Activated gamma-delta T cell treated with Interleukin-2 at 50 U/mL for 16 hours (primary cell): ENCODE data around the gene SLC27A2.

ENCODE experiments used
- DNase-seq: peaks from one replicate; pipeline ENCODE4 v3.0.0-alpha.2; 2020

SLC27A2 gene

GRCh38 chr15:50192926-50193620 lies 11.1 kb downstream of the SLC27A2 start:
- DNase-seq: no peak

- no peak for DNase-seq
These were observed 20.0 kb downstream of the SLC27A2 start for GRCh38 chr15:50202003-50202402.

GRCh38 chr15:50206020-50206419 lies 24.0 kb downstream of the SLC27A2 start:
- no peak for DNase-seq

- DNase-seq: no peak
These were observed 27.8 kb downstream of the SLC27A2 start for GRCh38 chr15:50209809-50210208.

- no peak for DNase-seq
These were observed 28.6 kb downstream of the SLC27A2 start for GRCh38 chr15:50210462-50211157.

GRCh38 chr15:50218291-50218690 lies 36.3 kb downstream of the SLC27A2 start:
- DNase-seq: no peak

GRCh38 chr15:50218691-50219090 lies 36.7 kb downstream of the SLC27A2 start:
- DNase-seq: no peak

- no peak for DNase-seq
These were observed 37.8 kb downstream of the SLC27A2 start for GRCh38 chr15:50219820-50220219.

- no peak for DNase-seq
These were observed 40.2 kb downstream of the SLC27A2 start for GRCh38 chr15:50222181-50222580.

- no peak for DNase-seq
These were observed 42.6 kb downstream of the SLC27A2 start for GRCh38 chr15:50224606-50225005.

GRCh38 chr15:50225057-50225456 lies 43.1 kb downstream of the SLC27A2 start:
- DNase-seq: no peak

- DNase-seq: no peak
These were observed 43.9 kb downstream of the SLC27A2 start for GRCh38 chr15:50225938-50226337.

GRCh38 chr15:50227076-50227475 lies 45.1 kb downstream of the SLC27A2 start:
- no peak for DNase-seq

GRCh38 chr15:50228866-50229265 lies 46.9 kb downstream of the SLC27A2 start:
- no peak for DNase-seq

GRCh38 chr15:50229336-50229735 lies 47.3 kb downstream of the SLC27A2 start:
- no peak for DNase-seq

- DNase-seq: no peak
These were observed 49.8 kb downstream of the SLC27A2 start for GRCh38 chr15:50231761-50232160.

- DNase-seq: no peak
These were observed 50.8 kb downstream of the SLC27A2 start for GRCh38 chr15:50232791-50233190.

GRCh38 chr15:50233192-50233736 lies 51.3 kb downstream of the SLC27A2 start:
- no peak for DNase-seq

- no peak for DNase-seq
These were observed 52.8 kb downstream of the SLC27A2 start for GRCh38 chr15:50234764-50235163.

- DNase-seq: no peak
These were observed 53.8 kb downstream of the SLC27A2 start for GRCh38 chr15:50235794-50236193.

GRCh38 chr15:50236433-50236832 lies 54.4 kb downstream of the SLC27A2 start:
- DNase-seq: no peak

GRCh38 chr15:50238255-50238654 lies 56.3 kb downstream of the SLC27A2 start:
- DNase-seq: no peak

GRCh38 chr15:50241684-50242450 lies 59.9 kb downstream of the SLC27A2 start:
- DNase-seq: no peak

GRCh38 chr15:50244153-50244552 lies 62.2 kb downstream of the SLC27A2 start:
- DNase-seq: no peak
